Gastroesophageal sphincter (tissue), 4 donors: ENCODE measurements around the gene FAM78B. TPM values are rescaled to one million over a fixed set of nuclear protein-coding genes. Genes with fewer than 3 reads are reported as not detected.

Source experiments
- ATAC-seq: fragments of 150-250 bp; one replicate; pipeline ENCODE4 v1.9.1; 2016; ENCODE audit warnings: mild to moderate bottlenecking, moderate library complexity
- H3K27ac ChIP-seq, 4 donors: fragments of 200-600 bp; sonication (generic) in 3 of 4; 1 replicate in 3 of 4; 2 replicates in 1 of 4; pipeline ENCODE4 v1.5.1; 2016 to 2019
- H3K27me3 ChIP-seq: fragments of 200-600 bp; sonication (generic); one replicate; pipeline ENCODE4 v1.5.1; 2019
- H3K36me3 ChIP-seq, 2 donors: fragments of 200-600 bp; sonication (generic); one replicate each; pipeline ENCODE4 v1.5.1; 2019; ENCODE audit warnings: control low read depth in 1 of 2
- H3K4me1 ChIP-seq, 3 donors: fragments of 200-600 bp; sonication (generic); 1 replicate in 2 of 3; 2 replicates in 1 of 3; pipeline ENCODE4 v1.5.1; 2016 to 2019; ENCODE audit warnings: control low read depth in 2 of 3
- H3K4me3 ChIP-seq, 2 donors: fragments of 200-600 bp; sonication (generic); one replicate each; pipeline ENCODE4 v1.5.1; 2019; ENCODE audit warnings: mild to moderate bottlenecking in 1 of 2, moderate library complexity in 1 of 2
- H3K9me3 ChIP-seq, 3 donors: fragments of 200-600 bp; sonication (generic); one replicate each; pipeline ENCODE4 v1.5.1; 2017 to 2019; ENCODE audit warnings: control low read depth in 2 of 3
- EP300 ChIP-seq: sonication (generic); formaldehyde crosslinking; IDR thresholded peaks from one replicate; pipeline ENCODE4 v1.6.1; 2017; ENCODE audit warnings: antibody characterized with exemption, mild to moderate bottlenecking
- POLR2A ChIP-seq, 2 donors: fragments of 450-650 bp; IDR thresholded peaks; one replicate each; pipeline ENCODE4 v1.6.1; 2017; ENCODE audit warnings: antibody characterized with exemption in 2 of 2, mild to moderate bottlenecking in 2 of 2, moderate library complexity in 1 of 2
- POLR2AphosphoS5 ChIP-seq: sonication (generic); formaldehyde crosslinking; IDR thresholded peaks from one replicate; pipeline ENCODE4 v1.6.1; 2017; ENCODE audit warnings: antibody characterized with exemption
- WGBS, 2 donors: methylation state at CpG; one replicate each; pipeline ENCODE4 v1.1.5; 2018; ENCODE audit warnings: low coverage in 1 of 2; 5-methylcytosine and 5-hydroxymethylcytosine counted together
- total RNA-seq, 4 donors: library from RNA; depleted of rRNA; stranded (reverse); fragments of >200 nt; gene quantifications; one replicate each; pipeline ENCODE4 v1.1.0, GENCODE V29; 2016
- TF ChIP-seq, protein P1 (sequence below), 4 experiments: fragments of 200-600 bp in 2 of 4; fragments of 450-650 bp in 2 of 4; sonication (generic) in 1 of 4; IDR thresholded peaks; one replicate each; pipeline ENCODE4 v1.5.1; 2017 to 2019; ENCODE audit warnings: antibody characterized with exemption in 4 of 4, mild to moderate bottlenecking in 2 of 4, moderate library complexity in 2 of 4

Gene FAM78B
- total RNA-seq, 4 donors from 2014 or later, result 0.82 to 2.1 (median 1.2) TPM

DNA sequence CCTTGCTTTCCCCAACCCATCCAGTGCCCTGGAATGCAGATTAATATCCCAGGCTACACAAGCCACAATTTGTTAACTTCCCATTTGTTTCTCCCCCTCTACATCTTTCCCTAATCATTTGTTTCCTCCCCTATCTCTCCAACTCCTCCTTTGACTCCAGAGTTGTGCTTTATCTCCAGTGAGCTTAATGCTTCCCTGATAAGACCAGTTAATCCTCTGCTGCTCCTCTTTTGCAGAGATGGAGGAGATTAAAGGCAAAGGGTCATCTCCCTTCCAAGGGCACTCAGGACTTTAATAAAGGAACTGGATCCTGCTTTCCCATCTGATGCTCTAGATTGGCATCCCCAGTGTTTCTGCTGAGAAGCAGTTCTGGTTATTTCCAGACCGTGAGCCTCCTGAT lies 7.1 kb downstream of the FAM78B start:
- 67% methylated on average over 1 of the region's 1 CpG; no CpG with 5 or more reads in 1 of the 2 donors for WGBS, 2 donors

GRCh38 chr1:166156674-166157073 lies 10.1 kb downstream of the FAM78B start:
- no peaks in the 10 kb centered on the region for H3K36me3 ChIP-seq
- TF ChIP-seq EP300 (no peak), POLR2AphosphoS5 (no peak), POLR2A (IDR thresholded peaks at IDR 0.05) (no peak)
- TF ChIP-seq, protein P1, sequence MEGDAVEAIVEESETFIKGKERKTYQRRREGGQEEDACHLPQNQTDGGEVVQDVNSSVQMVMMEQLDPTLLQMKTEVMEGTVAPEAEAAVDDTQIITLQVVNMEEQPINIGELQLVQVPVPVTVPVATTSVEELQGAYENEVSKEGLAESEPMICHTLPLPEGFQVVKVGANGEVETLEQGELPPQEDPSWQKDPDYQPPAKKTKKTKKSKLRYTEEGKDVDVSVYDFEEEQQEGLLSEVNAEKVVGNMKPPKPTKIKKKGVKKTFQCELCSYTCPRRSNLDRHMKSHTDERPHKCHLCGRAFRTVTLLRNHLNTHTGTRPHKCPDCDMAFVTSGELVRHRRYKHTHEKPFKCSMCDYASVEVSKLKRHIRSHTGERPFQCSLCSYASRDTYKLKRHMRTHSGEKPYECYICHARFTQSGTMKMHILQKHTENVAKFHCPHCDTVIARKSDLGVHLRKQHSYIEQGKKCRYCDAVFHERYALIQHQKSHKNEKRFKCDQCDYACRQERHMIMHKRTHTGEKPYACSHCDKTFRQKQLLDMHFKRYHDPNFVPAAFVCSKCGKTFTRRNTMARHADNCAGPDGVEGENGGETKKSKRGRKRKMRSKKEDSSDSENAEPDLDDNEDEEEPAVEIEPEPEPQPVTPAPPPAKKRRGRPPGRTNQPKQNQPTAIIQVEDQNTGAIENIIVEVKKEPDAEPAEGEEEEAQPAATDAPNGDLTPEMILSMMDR (IDR thresholded peaks at IDR 0.05), result no peak
- H3K27ac ChIP-seq, result no peak overlapping the region
- no peak for ATAC-seq
- no peaks in the 10 kb centered on the region for H3K9me3 ChIP-seq
- no CpG with 5 or more reads among the region's 3 CpGs for whole genome bisulfite sequencing, 2 donors
- peaks cover 0 to 4% (median 0%) of the 10 kb centered on the region in 3 donors for H3K4me1 ChIP-seq
- no peaks in the 10 kb centered on the region for H3K27me3 ChIP-seq
- H3K4me3 ChIP-seq, result no peak overlapping the region

More for the DNA sequence above, 7.1 kb downstream of the FAM78B start:
- Histone ChIP-seq H3K27ac (no peak overlapping the region), H3K27me3 (no peaks in the 10 kb centered on the region), H3K4me3 (no peak overlapping the region), H3K36me3 (no peaks in the 10 kb centered on the region), H3K9me3 (no peaks in the 10 kb centered on the region), H3K4me1 (peaks cover 0 to 4% (median 0%) of the 10 kb centered on the region in 3 donors)
- TF ChIP-seq POLR2A (IDR thresholded peaks at IDR 0.05) (no peak), EP300 (no peak), POLR2AphosphoS5 (no peak)
- TF ChIP-seq, protein P1 (IDR thresholded peaks at IDR 0.05), result no peak
- no peak for ATAC-seq

DNA sequence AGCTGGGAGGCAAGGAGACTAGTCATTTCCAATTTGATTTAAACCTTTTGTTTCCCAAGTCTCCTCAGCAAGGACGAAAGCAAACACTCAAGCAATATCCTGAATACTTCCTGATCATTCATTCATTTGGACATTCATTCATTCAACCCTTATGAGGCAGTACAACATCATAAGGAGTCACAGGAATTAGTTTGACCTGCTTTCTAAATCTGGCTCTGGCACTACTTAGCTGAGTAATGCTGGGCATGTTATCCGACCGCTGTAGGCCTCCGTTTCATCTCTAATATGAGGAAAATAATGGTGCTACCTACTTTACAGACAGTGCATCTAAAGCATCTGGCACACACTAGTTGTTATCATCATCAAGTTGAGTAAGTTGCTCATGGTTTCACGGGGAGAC lies 11.7 kb downstream of the FAM78B start:
- Histone ChIP-seq H3K27me3 (no peaks in the 10 kb centered on the region), H3K36me3 (no peaks in the 10 kb centered on the region), H3K9me3 (no peaks in the 10 kb centered on the region), H3K4me1 (peaks cover 0 to 4% (median 0%) of the 10 kb centered on the region in 3 donors), H3K27ac (no peak overlapping the region), H3K4me3 (no peak overlapping the region)
- TF ChIP-seq POLR2A (IDR thresholded peaks at IDR 0.05), result no peak
- TF ChIP-seq EP300, result no peak
- TF ChIP-seq, protein P1 (IDR thresholded peaks at IDR 0.05), result no peak
- no peak for TF ChIP-seq POLR2AphosphoS5
- ATAC-seq, result no peak
- 58 to 65% methylated on average over 4 to 5 of the region's 5 CpGs for WGBS, 2 donors

GRCh38 chr1:166153525-166154314 lies 13.1 kb downstream of the FAM78B start:
- Histone ChIP-seq H3K27me3 (no peaks in the 10 kb centered on the region), H3K27ac (no peak overlapping the region), H3K9me3 (no peaks in the 10 kb centered on the region), H3K4me1 (peaks cover 0 to 4% (median 0%) of the 10 kb centered on the region in 3 donors), H3K4me3 (no peak overlapping the region), H3K36me3 (no peaks in the 10 kb centered on the region)
- TF ChIP-seq POLR2AphosphoS5 (no peak), EP300 (no peak), POLR2A (IDR thresholded peaks at IDR 0.05) (no peak)
- TF ChIP-seq, protein P1 (IDR thresholded peaks at IDR 0.05), result no peak
- 73 to 100% methylated on average over 1 to 3 of the region's 5 CpGs for WGBS, 2 donors
- ATAC-seq, result no peak

DNA sequence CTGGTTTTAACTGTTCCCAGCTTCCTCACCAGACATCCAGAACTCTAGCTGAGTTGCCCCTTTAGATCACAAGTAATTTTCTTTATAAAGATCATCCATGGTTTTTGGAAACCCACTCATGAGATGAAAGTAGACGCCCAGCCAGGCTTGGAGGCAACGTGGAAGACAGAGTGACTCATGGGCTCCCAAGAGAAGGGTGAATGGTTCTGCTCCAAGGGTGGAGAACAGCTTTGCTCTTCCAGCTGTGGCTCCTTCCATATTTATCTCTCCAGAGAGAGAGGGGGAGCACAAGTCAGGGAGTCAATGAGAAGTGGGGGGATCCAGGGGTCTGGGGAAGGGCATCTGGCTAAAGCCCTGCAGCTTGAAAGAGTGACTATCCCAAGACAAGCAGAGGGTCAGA lies 13.8 kb downstream of the FAM78B start:
- H3K4me3 ChIP-seq, result no peak overlapping the region
- no peak for ATAC-seq
- H3K27ac ChIP-seq, result no peak overlapping the region
- no peaks in the 10 kb centered on the region for H3K27me3 ChIP-seq
- TF ChIP-seq POLR2A (IDR thresholded peaks at IDR 0.05) (no peak), EP300 (no peak), POLR2AphosphoS5 (no peak)
- TF ChIP-seq, protein P1 (IDR thresholded peaks at IDR 0.05), result no peak
- no CpG with 5 or more reads among the region's 2 CpGs for WGBS, 2 donors
- peaks cover 0 to 4% (median 0%) of the 10 kb centered on the region in 3 donors for H3K4me1 ChIP-seq
- no peaks in the 10 kb centered on the region for H3K36me3 ChIP-seq
- H3K9me3 ChIP-seq, result no peaks in the 10 kb centered on the region
